Activated T-cell treated with anti-CD3 and anti-CD28 coated beads, Interleukin-2, amount 50 U/mL, for 1 hour (primary cell): ENCODE results near the gene OPN4.

Source experiments
- DNase-seq: peaks from one replicate; pipeline ENCODE4 v3.0.0-alpha.2; 2020

The OPN4 gene

GRCh38 chr10:86648704-86649427 lies 5.5 kb upstream of the OPN4 start:
- DNase-seq, result no peak

- no peak for DNase-seq
Observed at GRCh38 chr10:86649471-86650150, 4.7 kb upstream of the OPN4 start.

GRCh38 chr10:86650151-86650550 lies 4.2 kb upstream of the OPN4 start:
- no peak for DNase-seq

GRCh38 chr10:86651021-86651471 lies 3.3 kb upstream of the OPN4 start:
- DNase-seq, result peak; percentile 4

GRCh38 chr10:86651631-86652331 lies 2.6 kb upstream of the OPN4 start:
- DNase-seq, result peak; percentile 3

GRCh38 chr10:86652361-86653202 lies 1.8 kb upstream of the OPN4 start:
- DNase-seq, result peak; percentile 7

GRCh38 chr10:86653379-86653778 lies 968 bp upstream of the OPN4 start:
- DNase-seq, result no peak

GRCh38 chr10:86653987-86654386 lies 360 bp upstream of the OPN4 start:
- DNase-seq, result no peak

- DNase-seq, result no peak
Observed at GRCh38 chr10:86655173-86655540, 810 bp downstream of the OPN4 start.

- no peak for DNase-seq
Observed at GRCh38 chr10:86655596-86655995, 1.2 kb downstream of the OPN4 start.

- DNase-seq, result no peak
Observed at GRCh38 chr10:86657011-86657395, 2.7 kb downstream of the OPN4 start.

GRCh38 chr10:86657396-86658011 lies 3.2 kb downstream of the OPN4 start:
- DNase-seq, result no peak

GRCh38 chr10:86658261-86658741 lies 4.0 kb downstream of the OPN4 start:
- no peak for DNase-seq

GRCh38 chr10:86658751-86659150 lies 4.4 kb downstream of the OPN4 start:
- no peak for DNase-seq

GRCh38 chr10:86659161-86659691 lies 4.9 kb downstream of the OPN4 start:
- no peak for DNase-seq

GRCh38 chr10:86659721-86660453 lies 5.5 kb downstream of the OPN4 start:
- no peak for DNase-seq

- no peak for DNase-seq
Observed at GRCh38 chr10:86661161-86662025, 7.0 kb downstream of the OPN4 start.

- DNase-seq, result no peak
Observed at GRCh38 chr10:86662186-86663045, 8.1 kb downstream of the OPN4 start.

- no peak for DNase-seq
Observed at GRCh38 chr10:86663046-86663345, 8.6 kb downstream of the OPN4 start.
